Neural cell (in vitro differentiated cells): ENCODE results near the gene ZNF222. TPM values are rescaled to one million over a fixed set of nuclear protein-coding genes. Genes with fewer than 3 reads are reported as not detected.

Source experiments
- H2AFZ ChIP-seq: fragments of 200-600, 300-800 bp; sonication (generic), shearing (Covaris generic); 2 replicates; pipeline ENCODE4 v1.6.0; 2014; ENCODE audit warnings: low read depth, mild to moderate bottlenecking, antibody characterized with exemption, low read length, moderate library complexity
- H3F3A ChIP-seq: fragments of 200-600 bp; shearing (Covaris generic); 2 replicates; pipeline ENCODE4 v1.6.1; 2016; ENCODE audit warnings: mild to moderate bottlenecking, moderate library complexity, mixed read lengths, antibody characterized with exemption, low read length; ENCODE audit not compliant: insufficient read depth, poor library complexity, severe bottlenecking
- H3K27ac ChIP-seq: fragments of 200-600, 300-800 bp; sonication (generic), shearing (Covaris generic); 2 replicates; pipeline ENCODE4 v1.5.1; 2014; ENCODE audit warnings: mild to moderate bottlenecking, low read length, moderate library complexity
- H3K27me3 ChIP-seq: fragments of 300-800, 200-600 bp; sonication (generic), shearing (Covaris generic); 2 replicates; pipeline ENCODE4 v1.6.0; 2014; ENCODE audit warnings: mild to moderate bottlenecking, low read depth, low read length, moderate library complexity; ENCODE audit not compliant: insufficient read depth
- H3K36me3 ChIP-seq: fragments of 300-800, 200-600 bp; sonication (generic), shearing (Covaris generic); 2 replicates; pipeline ENCODE4 v1.5.1; 2014; ENCODE audit warnings: mild to moderate bottlenecking, antibody characterized with exemption, low read length, moderate library complexity; ENCODE audit not compliant: insufficient read depth
- H3K4me2 ChIP-seq: fragments of 300-800, 200-600 bp; sonication (generic), shearing (Covaris generic); 2 replicates; pipeline ENCODE4 v1.6.0; 2014; ENCODE audit warnings: mild to moderate bottlenecking, low read length
- H3K4me3 ChIP-seq: fragments of 300-800, 200-600 bp; sonication (generic), shearing (Covaris generic); 2 replicates; pipeline ENCODE4 v1.5.1; 2014; ENCODE audit warnings: mild to moderate bottlenecking, low read length, moderate library complexity
- H3K79me2 ChIP-seq: fragments of 200-600 bp; shearing (Covaris generic); replicated peaks from 2 replicates; pipeline ENCODE4 v1.6.0; 2014; ENCODE audit warnings: mild to moderate bottlenecking, low read length, moderate library complexity; ENCODE audit not compliant: insufficient read depth
- H3K9ac ChIP-seq: fragments of 300-800, 200-600 bp; sonication (generic), shearing (Covaris generic); 2 replicates; pipeline ENCODE4 v1.6.1; 2016; ENCODE audit warnings: mild to moderate bottlenecking, low read length, mixed read lengths
- H3K9me2 ChIP-seq: fragments of 200-600 bp; shearing (Covaris generic); 2 replicates; pipeline ENCODE4 v1.6.1; 2016; ENCODE audit warnings: mild to moderate bottlenecking, low read length, mixed read lengths; ENCODE audit not compliant: insufficient read depth
- H3K9me3 ChIP-seq: fragments of 200-600, 300-800 bp; sonication (generic), shearing (Covaris generic); 2 replicates; pipeline ENCODE4 v1.6.1; 2016; ENCODE audit warnings: mild to moderate bottlenecking, mixed run types, low read length, moderate library complexity, mixed read lengths
- H4K20me1 ChIP-seq: fragments of 200-600 bp; shearing (Covaris generic); 2 replicates; pipeline ENCODE4 v1.6.1; 2016; ENCODE audit warnings: mild to moderate bottlenecking, mixed run types; ENCODE audit not compliant: insufficient read depth
- CTCF ChIP-seq: fragments of 450-650 bp; IDR thresholded peaks from 2 replicates; pipeline ENCODE4 v1.5.1; 2014; ENCODE audit warnings: antibody characterized with exemption, mild to moderate bottlenecking, moderate library complexity; ENCODE audit not compliant: poor library complexity, severe bottlenecking
- EP300 ChIP-seq: fragments of 450-650 bp; conservative IDR thresholded peaks from 2 replicates; pipeline ENCODE4 v1.6.1; 2014; ENCODE audit warnings: antibody characterized with exemption, mild to moderate bottlenecking, moderate library complexity; ENCODE audit not compliant: poor library complexity, severe bottlenecking
- EZH2 ChIP-seq: fragments of 200-600, 300-800 bp; shearing (Covaris generic), sonication (generic); IDR thresholded peaks from 2 replicates; pipeline ENCODE4 v1.6.1; 2014; ENCODE audit warnings: antibody characterized with exemption, low read length, borderline replicate concordance, mild to moderate bottlenecking; ENCODE audit not compliant: insufficient read depth, poor library complexity, severe bottlenecking
- MXI1 ChIP-seq: fragments of 450-650 bp; conservative IDR thresholded peaks from 2 replicates; pipeline ENCODE4 v1.6.1; 2014; ENCODE audit warnings: antibody characterized with exemption, mild to moderate bottlenecking; ENCODE audit not compliant: poor library complexity, severe bottlenecking
- POLR2AphosphoS5 ChIP-seq: IDR thresholded peaks from 2 replicates; pipeline ENCODE4 v1.6.1; 2012
- RAD21 ChIP-seq: fragments of 450-650 bp; conservative IDR thresholded peaks from 2 replicates; pipeline ENCODE4 v1.6.1; 2014; ENCODE audit warnings: antibody characterized with exemption, mild to moderate bottlenecking, moderate library complexity
- REST ChIP-seq: IDR thresholded peaks from 2 replicates; pipeline ENCODE4 v1.6.1; 2012; ENCODE audit warnings: borderline replicate concordance
- SMC3 ChIP-seq: fragments of 450-650 bp; conservative IDR thresholded peaks from 2 replicates; pipeline ENCODE4 v1.6.1; 2014; ENCODE audit warnings: antibody characterized with exemption, mild to moderate bottlenecking, moderate library complexity; ENCODE audit not compliant: poor library complexity
- TAF1 ChIP-seq: IDR thresholded peaks from 2 replicates; pipeline ENCODE4 v1.6.1; 2012; ENCODE audit warnings: low read depth
- polyA plus RNA-seq: library from polyadenylated mRNA; depleted of rRNA; stranded (reverse); fragments of >200 nt; gene quantifications from 2 replicates; pipeline ENCODE4 v1.2.3, GENCODE V29; 2014

Gene ZNF222
- polyA plus RNA-seq, 1 donor from 2014 or later, result 38.4 TPM

- H3K4me3 ChIP-seq, result peak overlapping the region; percentile 75
- H2AFZ ChIP-seq, result peak overlapping the region; percentile 58
- peak overlapping the region; percentile 87 for H3K4me2 ChIP-seq
- no peaks in the 10 kb centered on the region for H3F3A ChIP-seq
- H3K27ac ChIP-seq, result no peak overlapping the region
- peaks cover 3% of the 10 kb centered on the region for H3K9me3 ChIP-seq
- H3K36me3 ChIP-seq, result no peaks in the 10 kb centered on the region
- peaks cover 12% of the 10 kb centered on the region for H3K79me2 ChIP-seq
- no peaks in the 10 kb centered on the region for H4K20me1 ChIP-seq
- no peaks in the 10 kb centered on the region for H3K27me3 ChIP-seq
- no peak for TF ChIP-seq MXI1
- no peak for TF ChIP-seq TAF1
- TF ChIP-seq EP300, result no peak
- no peak for TF ChIP-seq EZH2
- TF ChIP-seq SMC3, result no peak
- no peak for TF ChIP-seq RAD21
- no peaks in the 10 kb centered on the region for H3K9me2 ChIP-seq
- peak overlapping the region; percentile 53 for H3K9ac ChIP-seq
Measured at GRCh38 chr19:43984687-43985000, 40.5 kb upstream of the ZNF222 start.

GRCh38 chr19:43997631-43998290, 27.4 kb upstream of the ZNF222 start:
- Histone ChIP-seq H3K9ac (no peak overlapping the region), H3K9me2 (no peaks in the 10 kb centered on the region), H3K36me3 (peaks cover 9% of the 10 kb centered on the region), H3K4me2 (no peak overlapping the region), H3K4me3 (no peak overlapping the region), H3K27me3 (no peaks in the 10 kb centered on the region), H3K9me3 (no peaks in the 10 kb centered on the region), H4K20me1 (no peaks in the 10 kb centered on the region), H3K79me2 (no peaks in the 10 kb centered on the region), H3K27ac (no peak overlapping the region), H3F3A (no peaks in the 10 kb centered on the region), H2AFZ (no peak overlapping the region)
- TF ChIP-seq MXI1, result no peak
- TF ChIP-seq EP300, result no peak

GRCh38 chr19:44002212-44002565, 23.0 kb upstream of the ZNF222 start:
- no peak for TF ChIP-seq POLR2AphosphoS5
- no peak for TF ChIP-seq SMC3
- TF ChIP-seq CTCF, result no peak
- no peak for TF ChIP-seq RAD21
- TF ChIP-seq REST, result no peak
- no peak for TF ChIP-seq EP300
- TF ChIP-seq EZH2, result no peak
- TF ChIP-seq MXI1, result no peak
- TF ChIP-seq TAF1, result no peak
- peak overlapping the region; percentile 77 for H3K4me3 ChIP-seq

More at GRCh38 chr19:44002212-44002565, 23.0 kb upstream of the ZNF222 start:
- Histone ChIP-seq H3K27me3 (no peaks in the 10 kb centered on the region), H3K27ac (no peak overlapping the region), H2AFZ (peak overlapping the region; percentile 65), H3K4me2 (peak overlapping the region; percentile 59), H3K9me2 (no peaks in the 10 kb centered on the region), H3K79me2 (peaks cover 8% of the 10 kb centered on the region), H3K36me3 (peaks cover 3% of the 10 kb centered on the region), H3K9ac (peak overlapping the region; percentile 62), H4K20me1 (no peaks in the 10 kb centered on the region), H3K9me3 (no peaks in the 10 kb centered on the region), H3F3A (no peaks in the 10 kb centered on the region)
